GM21390 (cell line): ENCODE data around the gene KCNJ15.
"Not testable (repeated sequence)": the region's sequence is repeated elsewhere in the genome, so short reads cannot be mapped to it uniquely, and the experiment has no call there.

Experiments
- ATAC-seq: cut with Tn5 transposase; IDR thresholded peaks from one replicate; pipeline ENCODE4 v1.9.1; 2021; ENCODE audit not compliant: unreplicated experiment

The KCNJ15 gene

GRCh38 chr21:38244407-38244787 is 12.4 kb upstream of the KCNJ15 start:
- ATAC-seq = no peak

DNA sequence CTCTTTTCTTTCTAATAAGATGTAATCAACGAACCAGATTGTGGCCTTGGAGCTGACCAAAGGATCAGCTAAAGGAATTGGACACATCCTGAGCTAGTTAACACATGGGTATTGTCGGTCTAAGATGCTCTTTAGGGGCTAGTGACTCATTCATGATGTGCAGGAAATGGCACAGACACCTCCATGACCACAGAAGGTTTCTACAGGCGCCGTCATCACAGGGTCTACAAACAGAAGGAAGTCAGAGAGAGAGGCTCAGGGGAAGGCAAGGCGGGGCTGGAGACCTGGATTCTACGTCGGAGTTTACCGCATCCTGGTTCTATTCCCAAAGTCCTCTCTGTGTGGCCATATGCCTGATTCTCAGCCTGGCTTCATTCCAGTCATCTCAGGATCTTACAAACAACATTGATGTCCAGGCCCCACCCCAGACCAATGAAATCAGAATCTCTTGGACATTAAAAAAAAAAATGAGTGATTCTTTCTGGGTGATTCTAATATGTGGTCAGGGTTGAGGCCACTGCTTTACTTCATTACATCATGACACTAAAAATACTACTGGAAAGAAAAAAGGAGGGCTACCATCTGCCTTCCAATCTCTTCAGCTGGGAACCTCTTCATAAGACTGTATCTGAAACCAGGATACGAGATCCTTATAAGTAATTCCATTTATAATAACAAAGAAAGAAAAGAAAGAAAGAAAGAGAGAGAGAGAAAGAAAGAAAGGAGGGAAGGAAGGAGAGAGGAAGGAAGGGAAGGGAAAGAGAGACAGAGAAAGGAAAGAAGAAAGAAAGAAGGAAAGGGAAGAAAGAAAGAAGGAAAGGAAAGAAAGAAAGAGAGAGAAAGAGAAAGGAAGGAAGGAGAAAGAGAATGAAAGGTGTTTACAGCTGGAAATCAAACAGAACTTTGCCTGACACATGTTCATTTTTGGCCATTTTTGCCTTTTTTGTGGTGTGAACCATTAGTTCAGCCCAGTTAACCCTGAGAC is 11.6 kb upstream of the KCNJ15 start:
- peak; percentile 79 for ATAC-seq

- ATAC-seq = no peak
These were observed 10.3 kb upstream of the KCNJ15 start for GRCh38 chr21:38246511-38246910.

DNA sequence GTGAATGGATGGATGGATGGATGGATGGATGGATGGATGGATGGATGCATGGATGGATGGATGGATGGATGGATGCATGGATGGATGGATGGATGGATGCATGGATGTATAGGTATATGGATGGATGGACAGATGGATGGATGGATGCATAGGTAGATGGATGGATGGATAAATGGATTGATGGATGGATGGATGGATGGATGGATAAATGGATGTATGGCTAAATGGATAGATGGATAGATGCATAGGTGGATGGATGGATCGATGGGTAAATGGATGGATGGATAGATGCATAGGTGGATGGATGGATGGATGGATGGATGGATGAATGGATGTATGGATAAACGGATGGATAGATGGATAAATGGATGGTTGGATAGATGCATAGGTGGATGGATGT is 9.7 kb upstream of the KCNJ15 start:
- not testable (repeated sequence) for ATAC-seq

GRCh38 chr21:38247738-38248510 is 8.9 kb upstream of the KCNJ15 start:
- no peak for ATAC-seq

- ATAC-seq = peak; percentile 68
These were observed 7.5 kb upstream of the KCNJ15 start for GRCh38 chr21:38249256-38249655.

DNA sequence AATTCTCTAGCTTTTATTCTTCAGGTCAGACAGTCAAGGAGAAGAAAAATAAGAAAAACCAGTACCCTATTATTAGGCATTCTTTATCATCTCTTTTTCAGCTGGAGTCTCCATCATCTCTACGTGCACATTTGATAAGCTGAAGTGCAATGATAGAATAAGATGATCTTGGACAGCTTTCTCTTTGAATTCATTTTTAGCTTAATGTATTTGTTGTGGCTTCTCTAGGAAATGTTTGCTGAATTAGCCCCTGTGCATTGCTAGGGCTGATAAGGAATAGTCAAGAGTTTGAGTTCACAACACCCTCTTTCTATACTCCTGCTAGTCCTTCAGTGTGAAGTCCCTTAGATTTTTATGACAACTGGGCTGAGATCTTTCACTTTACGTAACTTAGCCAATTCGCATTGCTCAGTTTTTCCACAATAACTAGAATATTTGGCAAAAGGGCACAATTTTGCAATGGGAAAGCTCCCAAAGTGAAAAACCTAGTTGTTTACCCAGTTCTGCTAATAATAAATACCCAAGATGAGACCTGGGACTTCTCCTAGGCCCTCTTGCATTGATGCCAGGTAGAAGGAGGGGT is 7.0 kb upstream of the KCNJ15 start:
- no peak for ATAC-seq

DNA sequence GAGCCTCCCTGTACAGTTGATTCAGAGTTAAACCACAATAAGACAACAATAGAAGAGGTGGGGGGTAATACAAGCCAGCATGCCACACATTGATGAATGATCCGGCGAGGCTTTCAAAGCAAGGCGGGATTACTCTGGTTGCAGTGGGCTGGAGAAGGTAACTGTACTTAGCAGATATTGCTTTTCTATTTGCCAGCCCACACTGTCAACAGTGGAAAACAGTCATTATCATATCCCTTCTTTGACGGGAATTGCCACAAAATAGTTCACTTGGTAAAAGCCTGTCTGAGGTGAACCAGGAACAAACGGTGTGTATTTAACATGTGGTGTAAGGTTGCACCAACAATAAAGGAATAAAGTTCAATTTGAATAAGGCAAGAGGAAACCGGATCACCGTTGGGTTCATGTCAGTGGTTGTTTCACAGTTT is 5.8 kb upstream of the KCNJ15 start:
- no peak for ATAC-seq

- no peak for ATAC-seq
These were observed 1.8 kb upstream of the KCNJ15 start for GRCh38 chr21:38254970-38255369.

DNA sequence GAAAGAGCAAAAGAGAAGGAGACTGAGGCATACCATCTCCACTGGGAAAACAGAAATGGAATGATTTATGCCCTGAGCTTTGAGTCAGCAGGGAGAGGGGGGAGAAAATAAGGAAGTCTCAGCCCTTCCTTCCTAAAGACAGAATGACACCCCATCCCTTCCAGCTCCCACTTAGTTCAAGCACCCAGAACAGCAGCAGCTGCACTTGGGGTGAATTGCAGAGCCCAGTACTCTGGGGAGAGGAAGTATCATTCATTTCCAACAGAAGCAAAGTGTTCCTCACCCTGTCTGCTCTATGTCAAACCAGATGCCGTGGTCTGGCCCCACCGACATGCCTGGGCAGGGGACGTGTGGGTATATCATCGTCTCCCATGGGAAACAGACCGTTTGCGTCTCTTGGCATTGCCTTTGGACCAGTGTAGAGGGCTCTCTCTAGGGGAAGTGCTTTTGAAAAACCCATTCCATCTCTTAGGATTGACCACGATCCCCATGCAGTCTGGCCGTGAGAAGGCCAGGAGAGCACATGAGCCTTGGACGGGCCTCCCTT is 1.1 kb upstream of the KCNJ15 start:
- ATAC-seq = no peak

- ATAC-seq = no peak
These were observed 876 bp downstream of the KCNJ15 start for GRCh38 chr21:38257667-38258066.

DNA sequence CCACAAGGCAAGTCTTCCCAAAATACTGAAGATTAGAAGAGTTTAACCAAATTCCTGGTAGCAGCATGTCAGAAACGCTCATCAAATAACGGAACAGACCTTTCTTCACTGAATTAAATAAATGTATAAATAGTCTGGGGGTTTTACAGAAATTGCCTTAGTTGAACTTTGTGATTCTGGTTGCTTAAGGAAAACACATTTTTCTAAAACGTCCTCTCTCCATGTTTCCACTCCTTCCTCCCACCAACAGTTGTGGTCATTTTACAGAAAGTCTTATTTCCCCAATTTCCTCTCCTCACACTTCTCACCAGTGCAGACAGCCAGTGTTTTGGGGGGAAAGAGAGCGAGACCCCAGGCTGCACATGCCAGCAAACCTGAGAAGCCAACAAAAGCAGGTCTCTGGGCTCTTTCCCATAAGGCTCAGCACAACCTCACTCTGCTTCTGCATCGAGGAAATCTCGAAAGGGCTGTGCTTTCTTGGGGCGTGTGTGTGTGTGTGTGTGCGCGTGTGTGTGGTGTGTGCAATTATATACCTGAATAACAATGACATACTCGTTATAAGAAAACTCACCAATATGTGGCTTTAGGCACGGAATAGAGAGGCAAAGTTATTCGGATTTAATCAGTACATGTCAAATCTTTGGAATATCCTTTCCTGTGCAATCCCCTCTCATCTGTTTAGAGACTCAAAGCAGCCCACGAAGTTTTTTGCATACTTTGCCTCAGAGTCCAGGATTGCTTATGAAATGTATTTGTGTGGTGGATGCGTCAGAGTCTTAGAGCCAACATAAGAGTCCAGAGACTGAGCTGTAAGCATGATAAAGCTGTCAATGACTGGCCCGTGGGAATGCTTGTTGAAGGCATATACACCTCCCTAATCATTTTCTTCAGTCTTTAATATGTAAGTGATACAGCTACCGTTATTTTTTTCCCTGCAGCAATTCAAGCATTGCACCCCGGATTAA is 2.0 kb downstream of the KCNJ15 start:
- ATAC-seq = no peak

GRCh38 chr21:38259665-38260064 is 2.9 kb downstream of the KCNJ15 start:
- ATAC-seq = no peak

DNA sequence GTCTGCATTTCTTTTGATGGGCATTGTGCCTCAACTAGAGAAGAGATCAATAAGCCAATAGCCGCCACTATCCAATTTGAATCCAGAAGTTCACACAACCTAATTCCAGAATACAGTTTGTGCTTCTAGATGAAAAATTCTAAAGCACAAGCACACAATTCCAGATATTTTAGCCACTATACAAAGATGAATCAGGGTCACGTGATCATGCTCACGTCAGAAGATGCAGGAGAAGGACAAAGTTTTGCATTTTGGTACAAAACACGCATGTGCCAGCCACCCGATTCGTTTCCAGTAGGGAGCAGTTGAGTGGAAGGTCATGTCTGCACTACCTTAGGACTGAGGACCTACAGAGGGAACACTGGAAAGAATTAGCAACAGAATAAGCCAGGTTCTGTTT is 3.6 kb downstream of the KCNJ15 start:
- no peak for ATAC-seq

DNA sequence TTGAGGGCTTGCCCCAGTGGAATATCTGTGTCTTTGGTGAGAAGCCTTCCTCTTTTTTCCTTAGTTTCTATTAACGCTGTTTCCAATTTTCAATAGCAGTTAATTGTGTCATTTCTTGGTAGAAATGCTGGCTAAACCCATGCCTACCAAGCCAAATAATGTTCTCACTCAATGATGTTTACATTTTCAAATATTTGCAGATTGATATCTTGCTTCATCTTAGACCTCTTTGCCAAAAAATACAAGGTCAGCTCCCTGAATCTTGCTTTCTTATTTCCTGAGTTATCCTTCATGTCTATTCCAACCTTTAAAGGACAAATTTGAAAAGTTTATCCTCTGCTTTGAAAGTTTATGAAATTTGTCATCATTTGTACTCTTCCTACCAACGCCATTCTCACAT is 5.1 kb downstream of the KCNJ15 start:
- no peak for ATAC-seq

GRCh38 chr21:38263493-38263892 is 6.7 kb downstream of the KCNJ15 start:
- ATAC-seq = no peak

DNA sequence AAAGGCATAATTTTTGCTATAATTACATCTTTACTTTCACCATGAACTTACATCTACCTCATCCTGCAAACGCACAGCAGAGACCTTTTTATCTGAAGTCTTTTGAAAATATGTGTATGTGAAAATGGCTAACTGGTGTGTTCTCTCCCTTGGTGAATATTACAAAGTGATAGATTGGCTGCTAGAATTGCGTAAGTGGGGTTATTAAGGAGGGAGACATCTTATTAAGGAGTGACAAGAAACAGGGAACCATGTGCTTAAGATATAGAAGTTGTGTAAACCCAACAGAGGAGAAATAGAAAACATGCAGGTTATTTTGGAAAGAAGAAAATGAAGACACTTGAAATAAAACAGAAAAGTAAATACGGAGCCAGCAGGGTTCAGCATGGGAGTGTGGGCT is 7.8 kb downstream of the KCNJ15 start:
- no peak for ATAC-seq

- ATAC-seq = no peak
These were observed 8.4 kb downstream of the KCNJ15 start for GRCh38 chr21:38265166-38265565.

- ATAC-seq = no peak
These were observed 9.9 kb downstream of the KCNJ15 start for GRCh38 chr21:38266732-38267131.

GRCh38 chr21:38267136-38267755 is 10.5 kb downstream of the KCNJ15 start:
- ATAC-seq = no peak
